GM23338 (cell line): ENCODE data around the gene CEP95.

Experiments
- CREB1 ChIP-seq: fragments of 250-450 bp; sonication (Bioruptor Pico); IDR thresholded peaks from 2 replicates; pipeline ENCODE4 v1.5.0; 2020; ENCODE audit warnings: low read depth, mild to moderate bottlenecking, moderate library complexity
- EZH2 ChIP-seq: fragments of 200-600 bp; sonication (generic); IDR thresholded peaks from one replicate; pipeline ENCODE4 v1.8.0; 2017; ENCODE audit warnings: antibody characterized with exemption, mild to moderate bottlenecking, low read depth; ENCODE audit not compliant: unreplicated experiment
- EZH2phosphoT487 ChIP-seq: fragments of 200-600 bp; sonication (generic); IDR thresholded peaks from one replicate; pipeline ENCODE4 v1.8.1; 2018; ENCODE audit warnings: antibody characterized with exemption; ENCODE audit not compliant: unreplicated experiment
- JUNB ChIP-seq: IDR thresholded peaks from one replicate; pipeline ENCODE4 v1.6.1; 2016; ENCODE audit warnings: antibody characterized with exemption; ENCODE audit not compliant: unreplicated experiment
- NANOG ChIP-seq: IDR thresholded peaks from 2 replicates; pipeline ENCODE4 v1.6.1; 2016; ENCODE audit warnings: antibody characterized with exemption, borderline replicate concordance
- POLR2AphosphoS5 ChIP-seq: IDR thresholded peaks from 2 replicates; pipeline ENCODE4 v1.6.1; 2016; ENCODE audit warnings: antibody characterized with exemption, low read depth
- STAT1 ChIP-seq: IDR thresholded peaks from one replicate; pipeline ENCODE4 v1.6.1; 2016; ENCODE audit warnings: antibody characterized with exemption; ENCODE audit not compliant: unreplicated experiment
- ZNF114 ChIP-seq: fragments of 250-450 bp; sonication (Bioruptor Pico); IDR thresholded peaks from 2 replicates; pipeline ENCODE4 v1.5.0; 2020; ENCODE audit warnings: mild to moderate bottlenecking, moderate library complexity
- ZNF331 ChIP-seq: fragments of 250-450 bp; sonication (Bioruptor Pico); IDR thresholded peaks from 2 replicates; pipeline ENCODE4 v1.5.0; 2020; ENCODE audit warnings: low read depth, mild to moderate bottlenecking, moderate library complexity
- TF ChIP-seq, protein P1 (sequence below), 2 experiments: fragments of 200-600 bp in 1 of 2; sonication (generic) in 1 of 2; conservative IDR thresholded peaks; 2 replicates each; pipeline versions ENCODE4 v1.5.1 to v1.6.1; 2016 to 2017; ENCODE audit warnings: antibody characterized with exemption in 2 of 2, low read depth in 2 of 2, mild to moderate bottlenecking in 2 of 2, moderate library complexity in 1 of 2
- TF ChIP-seq, protein P2 (sequence below): IDR thresholded peaks from one replicate; pipeline ENCODE4 v1.6.1; 2018; ENCODE audit warnings: antibody characterized with exemption; ENCODE audit not compliant: unreplicated experiment
- TF ChIP-seq, protein P3 (sequence below): IDR thresholded peaks from 2 replicates; pipeline ENCODE4 v1.6.1; 2016; ENCODE audit warnings: antibody characterized with exemption
- TF ChIP-seq, protein P4 (sequence below): fragments of 250-450 bp; sonication (Bioruptor Pico); IDR thresholded peaks from 2 replicates; pipeline ENCODE4 v1.5.0; 2020; ENCODE audit warnings: mild to moderate bottlenecking, moderate library complexity

DNA sequence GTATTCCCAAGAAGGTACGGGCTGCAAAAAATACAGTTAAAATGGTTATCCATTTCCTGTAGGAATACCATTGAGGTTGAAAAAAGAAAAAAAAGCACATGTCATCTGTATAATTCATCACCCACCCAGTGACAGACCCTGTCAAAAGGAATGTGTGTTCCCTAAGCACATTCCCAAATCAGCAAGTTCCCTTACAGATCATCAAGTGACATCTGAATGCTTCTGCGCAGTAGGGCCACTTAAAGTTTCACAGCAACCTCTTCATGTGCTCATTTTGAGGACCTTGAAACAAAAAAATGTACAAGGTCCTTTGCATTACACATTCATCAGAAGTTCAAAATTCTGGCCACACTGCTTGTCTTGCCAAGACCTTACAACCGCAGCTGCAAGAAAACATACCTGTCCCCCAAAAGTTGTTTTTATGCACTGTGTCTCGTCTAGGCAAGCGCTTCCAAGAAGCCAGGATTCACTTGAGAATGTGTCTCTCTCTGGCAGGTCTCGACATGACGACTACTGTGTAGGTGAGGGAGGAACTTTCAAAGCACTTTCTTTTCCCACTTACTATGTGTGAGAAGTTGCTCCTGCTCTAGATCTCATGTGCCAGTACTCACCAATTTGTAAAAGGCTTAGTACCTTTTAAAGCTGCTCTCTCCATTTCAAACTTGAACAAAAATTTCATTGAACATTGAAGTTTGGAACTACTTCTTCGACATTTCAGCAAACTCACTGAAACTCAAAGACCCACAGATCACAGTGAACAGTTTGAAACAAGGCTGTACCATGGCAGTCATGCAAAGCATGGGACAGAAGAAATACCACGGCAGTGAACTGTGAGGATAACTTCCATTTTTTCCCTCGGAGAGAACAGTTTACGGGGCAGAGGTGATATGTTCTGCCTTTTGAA lies 5.7 kb upstream of the CEP95 start:
- TF ChIP-seq, protein P1, sequence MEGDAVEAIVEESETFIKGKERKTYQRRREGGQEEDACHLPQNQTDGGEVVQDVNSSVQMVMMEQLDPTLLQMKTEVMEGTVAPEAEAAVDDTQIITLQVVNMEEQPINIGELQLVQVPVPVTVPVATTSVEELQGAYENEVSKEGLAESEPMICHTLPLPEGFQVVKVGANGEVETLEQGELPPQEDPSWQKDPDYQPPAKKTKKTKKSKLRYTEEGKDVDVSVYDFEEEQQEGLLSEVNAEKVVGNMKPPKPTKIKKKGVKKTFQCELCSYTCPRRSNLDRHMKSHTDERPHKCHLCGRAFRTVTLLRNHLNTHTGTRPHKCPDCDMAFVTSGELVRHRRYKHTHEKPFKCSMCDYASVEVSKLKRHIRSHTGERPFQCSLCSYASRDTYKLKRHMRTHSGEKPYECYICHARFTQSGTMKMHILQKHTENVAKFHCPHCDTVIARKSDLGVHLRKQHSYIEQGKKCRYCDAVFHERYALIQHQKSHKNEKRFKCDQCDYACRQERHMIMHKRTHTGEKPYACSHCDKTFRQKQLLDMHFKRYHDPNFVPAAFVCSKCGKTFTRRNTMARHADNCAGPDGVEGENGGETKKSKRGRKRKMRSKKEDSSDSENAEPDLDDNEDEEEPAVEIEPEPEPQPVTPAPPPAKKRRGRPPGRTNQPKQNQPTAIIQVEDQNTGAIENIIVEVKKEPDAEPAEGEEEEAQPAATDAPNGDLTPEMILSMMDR (conservative IDR thresholded peaks at IDR 0.05; ENCODE audit: low read depth in 2 of 2): no peak
- TF ChIP-seq POLR2AphosphoS5 (no peak), EZH2phosphoT487 (no peak), EZH2 (no peak), NANOG (no peak), JUNB (no peak), ZNF331 (CRISPR knock-in tag) (no peak), CREB1 (no peak), STAT1 (no peak), ZNF114 (CRISPR knock-in tag) (no peak)
- TF ChIP-seq, protein P2, sequence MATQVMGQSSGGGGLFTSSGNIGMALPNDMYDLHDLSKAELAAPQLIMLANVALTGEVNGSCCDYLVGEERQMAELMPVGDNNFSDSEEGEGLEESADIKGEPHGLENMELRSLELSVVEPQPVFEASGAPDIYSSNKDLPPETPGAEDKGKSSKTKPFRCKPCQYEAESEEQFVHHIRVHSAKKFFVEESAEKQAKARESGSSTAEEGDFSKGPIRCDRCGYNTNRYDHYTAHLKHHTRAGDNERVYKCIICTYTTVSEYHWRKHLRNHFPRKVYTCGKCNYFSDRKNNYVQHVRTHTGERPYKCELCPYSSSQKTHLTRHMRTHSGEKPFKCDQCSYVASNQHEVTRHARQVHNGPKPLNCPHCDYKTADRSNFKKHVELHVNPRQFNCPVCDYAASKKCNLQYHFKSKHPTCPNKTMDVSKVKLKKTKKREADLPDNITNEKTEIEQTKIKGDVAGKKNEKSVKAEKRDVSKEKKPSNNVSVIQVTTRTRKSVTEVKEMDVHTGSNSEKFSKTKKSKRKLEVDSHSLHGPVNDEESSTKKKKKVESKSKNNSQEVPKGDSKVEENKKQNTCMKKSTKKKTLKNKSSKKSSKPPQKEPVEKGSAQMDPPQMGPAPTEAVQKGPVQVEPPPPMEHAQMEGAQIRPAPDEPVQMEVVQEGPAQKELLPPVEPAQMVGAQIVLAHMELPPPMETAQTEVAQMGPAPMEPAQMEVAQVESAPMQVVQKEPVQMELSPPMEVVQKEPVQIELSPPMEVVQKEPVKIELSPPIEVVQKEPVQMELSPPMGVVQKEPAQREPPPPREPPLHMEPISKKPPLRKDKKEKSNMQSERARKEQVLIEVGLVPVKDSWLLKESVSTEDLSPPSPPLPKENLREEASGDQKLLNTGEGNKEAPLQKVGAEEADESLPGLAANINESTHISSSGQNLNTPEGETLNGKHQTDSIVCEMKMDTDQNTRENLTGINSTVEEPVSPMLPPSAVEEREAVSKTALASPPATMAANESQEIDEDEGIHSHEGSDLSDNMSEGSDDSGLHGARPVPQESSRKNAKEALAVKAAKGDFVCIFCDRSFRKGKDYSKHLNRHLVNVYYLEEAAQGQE: no peak
- TF ChIP-seq, protein P3, sequence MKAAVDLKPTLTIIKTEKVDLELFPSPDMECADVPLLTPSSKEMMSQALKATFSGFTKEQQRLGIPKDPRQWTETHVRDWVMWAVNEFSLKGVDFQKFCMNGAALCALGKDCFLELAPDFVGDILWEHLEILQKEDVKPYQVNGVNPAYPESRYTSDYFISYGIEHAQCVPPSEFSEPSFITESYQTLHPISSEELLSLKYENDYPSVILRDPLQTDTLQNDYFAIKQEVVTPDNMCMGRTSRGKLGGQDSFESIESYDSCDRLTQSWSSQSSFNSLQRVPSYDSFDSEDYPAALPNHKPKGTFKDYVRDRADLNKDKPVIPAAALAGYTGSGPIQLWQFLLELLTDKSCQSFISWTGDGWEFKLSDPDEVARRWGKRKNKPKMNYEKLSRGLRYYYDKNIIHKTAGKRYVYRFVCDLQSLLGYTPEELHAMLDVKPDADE: no peak
- TF ChIP-seq, protein P4, sequence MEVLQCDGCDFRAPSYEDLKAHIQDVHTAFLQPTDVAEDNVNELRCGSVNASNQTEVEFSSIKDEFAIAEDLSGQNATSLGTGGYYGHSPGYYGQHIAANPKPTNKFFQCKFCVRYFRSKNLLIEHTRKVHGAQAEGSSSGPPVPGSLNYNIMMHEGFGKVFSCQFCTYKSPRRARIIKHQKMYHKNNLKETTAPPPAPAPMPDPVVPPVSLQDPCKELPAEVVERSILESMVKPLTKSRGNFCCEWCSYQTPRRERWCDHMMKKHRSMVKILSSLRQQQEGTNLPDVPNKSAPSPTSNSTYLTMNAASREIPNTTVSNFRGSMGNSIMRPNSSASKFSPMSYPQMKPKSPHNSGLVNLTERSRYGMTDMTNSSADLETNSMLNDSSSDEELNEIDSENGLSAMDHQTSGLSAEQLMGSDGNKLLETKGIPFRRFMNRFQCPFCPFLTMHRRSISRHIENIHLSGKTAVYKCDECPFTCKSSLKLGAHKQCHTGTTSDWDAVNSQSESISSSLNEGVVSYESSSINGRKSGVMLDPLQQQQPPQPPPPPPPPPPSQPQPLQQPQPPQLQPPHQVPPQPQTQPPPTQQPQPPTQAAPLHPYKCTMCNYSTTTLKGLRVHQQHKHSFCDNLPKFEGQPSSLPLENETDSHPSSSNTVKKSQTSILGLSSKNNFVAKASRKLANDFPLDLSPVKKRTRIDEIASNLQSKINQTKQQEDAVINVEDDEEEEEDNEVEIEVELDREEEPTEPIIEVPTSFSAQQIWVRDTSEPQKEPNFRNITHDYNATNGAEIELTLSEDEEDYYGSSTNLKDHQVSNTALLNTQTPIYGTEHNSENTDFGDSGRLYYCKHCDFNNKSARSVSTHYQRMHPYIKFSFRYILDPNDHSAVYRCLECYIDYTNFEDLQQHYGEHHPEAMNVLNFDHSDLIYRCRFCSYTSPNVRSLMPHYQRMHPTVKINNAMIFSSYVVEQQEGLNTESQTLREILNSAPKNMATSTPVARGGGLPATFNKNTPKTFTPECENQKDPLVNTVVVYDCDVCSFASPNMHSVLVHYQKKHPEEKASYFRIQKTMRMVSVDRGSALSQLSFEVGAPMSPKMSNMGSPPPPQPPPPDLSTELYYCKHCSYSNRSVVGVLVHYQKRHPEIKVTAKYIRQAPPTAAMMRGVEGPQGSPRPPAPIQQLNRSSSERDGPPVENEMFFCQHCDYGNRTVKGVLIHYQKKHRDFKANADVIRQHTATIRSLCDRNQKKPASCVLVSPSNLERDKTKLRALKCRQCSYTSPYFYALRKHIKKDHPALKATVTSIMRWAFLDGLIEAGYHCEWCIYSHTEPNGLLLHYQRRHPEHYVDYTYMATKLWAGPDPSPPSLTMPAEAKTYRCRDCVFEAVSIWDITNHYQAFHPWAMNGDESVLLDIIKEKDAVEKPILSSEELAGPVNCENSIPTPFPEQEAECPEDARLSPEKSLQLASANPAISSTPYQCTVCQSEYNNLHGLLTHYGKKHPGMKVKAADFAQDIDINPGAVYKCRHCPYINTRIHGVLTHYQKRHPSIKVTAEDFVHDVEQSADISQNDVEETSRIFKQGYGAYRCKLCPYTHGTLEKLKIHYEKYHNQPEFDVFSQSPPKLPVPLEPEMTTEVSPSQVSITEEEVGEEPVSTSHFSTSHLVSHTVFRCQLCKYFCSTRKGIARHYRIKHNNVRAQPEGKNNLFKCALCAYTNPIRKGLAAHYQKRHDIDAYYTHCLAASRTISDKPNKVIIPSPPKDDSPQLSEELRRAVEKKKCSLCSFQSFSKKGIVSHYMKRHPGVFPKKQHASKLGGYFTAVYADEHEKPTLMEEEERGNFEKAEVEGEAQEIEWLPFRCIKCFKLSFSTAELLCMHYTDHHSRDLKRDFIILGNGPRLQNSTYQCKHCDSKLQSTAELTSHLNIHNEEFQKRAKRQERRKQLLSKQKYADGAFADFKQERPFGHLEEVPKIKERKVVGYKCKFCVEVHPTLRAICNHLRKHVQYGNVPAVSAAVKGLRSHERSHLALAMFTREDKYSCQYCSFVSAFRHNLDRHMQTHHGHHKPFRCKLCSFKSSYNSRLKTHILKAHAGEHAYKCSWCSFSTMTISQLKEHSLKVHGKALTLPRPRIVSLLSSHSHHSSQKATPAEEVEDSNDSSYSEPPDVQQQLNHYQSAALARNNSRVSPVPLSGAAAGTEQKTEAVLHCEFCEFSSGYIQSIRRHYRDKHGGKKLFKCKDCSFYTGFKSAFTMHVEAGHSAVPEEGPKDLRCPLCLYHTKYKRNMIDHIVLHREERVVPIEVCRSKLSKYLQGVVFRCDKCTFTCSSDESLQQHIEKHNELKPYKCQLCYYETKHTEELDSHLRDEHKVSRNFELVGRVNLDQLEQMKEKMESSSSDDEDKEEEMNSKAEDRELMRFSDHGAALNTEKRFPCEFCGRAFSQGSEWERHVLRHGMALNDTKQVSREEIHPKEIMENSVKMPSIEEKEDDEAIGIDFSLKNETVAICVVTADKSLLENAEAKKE: no peak
